ENCODE measurements around the gene SEMA7A.

DNA sequence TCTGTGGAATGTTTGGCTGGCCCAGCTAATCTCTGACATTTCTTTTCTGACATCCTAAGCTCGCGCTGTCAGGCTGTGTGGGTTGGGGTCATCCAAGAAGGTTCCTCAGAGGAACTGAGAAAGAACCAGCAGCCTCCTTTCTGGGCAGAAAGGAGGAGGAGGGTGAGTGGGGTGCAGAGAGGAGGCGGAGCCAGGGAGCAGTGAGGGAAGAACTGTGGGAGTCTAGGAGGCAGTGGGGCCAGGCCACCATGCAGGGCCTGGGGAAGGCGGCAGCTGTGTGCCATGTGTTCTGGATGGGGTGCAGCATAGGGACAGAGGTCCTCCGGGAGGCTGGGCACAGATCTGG lies 5.3 kb downstream of the SEMA7A start:
- TF ChIP-seq, protein P1, sequence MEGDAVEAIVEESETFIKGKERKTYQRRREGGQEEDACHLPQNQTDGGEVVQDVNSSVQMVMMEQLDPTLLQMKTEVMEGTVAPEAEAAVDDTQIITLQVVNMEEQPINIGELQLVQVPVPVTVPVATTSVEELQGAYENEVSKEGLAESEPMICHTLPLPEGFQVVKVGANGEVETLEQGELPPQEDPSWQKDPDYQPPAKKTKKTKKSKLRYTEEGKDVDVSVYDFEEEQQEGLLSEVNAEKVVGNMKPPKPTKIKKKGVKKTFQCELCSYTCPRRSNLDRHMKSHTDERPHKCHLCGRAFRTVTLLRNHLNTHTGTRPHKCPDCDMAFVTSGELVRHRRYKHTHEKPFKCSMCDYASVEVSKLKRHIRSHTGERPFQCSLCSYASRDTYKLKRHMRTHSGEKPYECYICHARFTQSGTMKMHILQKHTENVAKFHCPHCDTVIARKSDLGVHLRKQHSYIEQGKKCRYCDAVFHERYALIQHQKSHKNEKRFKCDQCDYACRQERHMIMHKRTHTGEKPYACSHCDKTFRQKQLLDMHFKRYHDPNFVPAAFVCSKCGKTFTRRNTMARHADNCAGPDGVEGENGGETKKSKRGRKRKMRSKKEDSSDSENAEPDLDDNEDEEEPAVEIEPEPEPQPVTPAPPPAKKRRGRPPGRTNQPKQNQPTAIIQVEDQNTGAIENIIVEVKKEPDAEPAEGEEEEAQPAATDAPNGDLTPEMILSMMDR (conservative IDR thresholded peaks at IDR 0.05; ENCODE audit: low read depth, low read length): no peak
- TF ChIP-seq EZH2 (IDR thresholded peaks at IDR 0.05; ENCODE audit: low read length, unreplicated experiment) (no peak), EZH2phosphoT487 (IDR thresholded peaks at IDR 0.05; ENCODE audit: borderline replicate concordance, low read length) (no peak)
